GM23338 (cell line): ENCODE data around the gene CA12. TPM values are rescaled to one million over a fixed set of nuclear protein-coding genes. Genes with fewer than 3 reads are reported as not detected.

Experiments
- ATAC-seq: fragments of 200-7000 bp; cut with Tn5 transposase; 3 replicates; pipeline ENCODE4 v1.9.1; 2020
- DNase-seq: peaks from one replicate; pipeline ENCODE4 v3.0.0-alpha.2; 2015; ENCODE audit warnings: low spot score
- H2AFZ ChIP-seq: fragments of 200-600 bp; sonication (generic); 2 replicates; pipeline ENCODE4 v1.8.0; 2016; ENCODE audit warnings: antibody characterized with exemption, mild to moderate bottlenecking, moderate library complexity
- H3F3A ChIP-seq: fragments of 200-600 bp; sonication (generic); replicated peaks from 2 replicates; pipeline ENCODE4 v1.8.0; 2017; ENCODE audit warnings: antibody characterized with exemption, mixed run types, low read depth
- H3K27ac ChIP-seq: fragments of 200-600 bp; sonication (generic); 2 replicates; pipeline ENCODE4 v1.6.1; 2016; ENCODE audit warnings: low read depth
- H3K27me3 ChIP-seq: fragments of 200-600 bp; sonication (generic); 2 replicates; pipeline ENCODE4 v1.8.0; 2016; ENCODE audit warnings: mild to moderate bottlenecking, mixed run types, moderate library complexity; ENCODE audit not compliant: insufficient read depth
- H3K36me3 ChIP-seq: fragments of 200-600 bp; sonication (generic); 2 replicates; pipeline ENCODE4 v1.8.0; 2016; ENCODE audit warnings: mild to moderate bottlenecking; ENCODE audit not compliant: insufficient read depth
- H3K4me1 ChIP-seq: fragments of 200-600 bp; sonication (generic); 2 replicates; pipeline ENCODE4 v1.8.0; 2016; ENCODE audit warnings: mild to moderate bottlenecking, moderate library complexity; ENCODE audit not compliant: insufficient read depth
- H3K4me2 ChIP-seq: fragments of 200-600 bp; sonication (generic); 2 replicates; pipeline ENCODE4 v1.7.1; 2017; ENCODE audit warnings: mixed run types
- H3K4me3 ChIP-seq: fragments of 200-600 bp; sonication (generic); 2 replicates; pipeline ENCODE4 v1.6.1; 2016; ENCODE audit warnings: mixed run types
- H3K79me2 ChIP-seq: fragments of 200-600 bp; sonication (generic); replicated peaks from 2 replicates; pipeline ENCODE4 v1.8.0; 2017; ENCODE audit warnings: mild to moderate bottlenecking; ENCODE audit not compliant: insufficient read depth
- H3K9me2 ChIP-seq: fragments of 200-600 bp; sonication (generic); 2 replicates; pipeline ENCODE4 v1.8.0; 2017; ENCODE audit not compliant: insufficient read depth
- H4K20me1 ChIP-seq: fragments of 200-600 bp; sonication (generic); replicated peaks from 2 replicates; pipeline ENCODE4 v1.8.0; 2017; ENCODE audit warnings: mild to moderate bottlenecking; ENCODE audit not compliant: insufficient read depth
- H3K27ac Mint-ChIP-seq: 2 replicates; pipeline ENCODE4 v1.8.0; 2020; ENCODE audit warnings: inconsistent platforms, mild to moderate bottlenecking, moderate library complexity, mixed read lengths
- H3K27me3 Mint-ChIP-seq: 3 replicates; pipeline ENCODE4 v1.8.0; 2022; ENCODE audit warnings: low read depth, mild to moderate bottlenecking, moderate library complexity, mixed read lengths, inconsistent platforms; ENCODE audit not compliant: insufficient read depth, poor library complexity
- H3K36me3 Mint-ChIP-seq: 3 replicates; pipeline ENCODE4 v1.8.0; 2021; ENCODE audit warnings: low read depth, mild to moderate bottlenecking, inconsistent platforms, moderate library complexity, mixed read lengths
- H3K4me1 Mint-ChIP-seq: 3 replicates; pipeline ENCODE4 v1.8.0; 2020; ENCODE audit warnings: mild to moderate bottlenecking, inconsistent platforms, mixed read lengths
- H3K4me3 Mint-ChIP-seq: 3 replicates; pipeline ENCODE4 v1.8.0; 2021; ENCODE audit warnings: moderate library complexity, mild to moderate bottlenecking, inconsistent platforms, mixed read lengths
- H3K9me3 Mint-ChIP-seq: 3 replicates; pipeline ENCODE4 v1.8.0; 2020; ENCODE audit warnings: moderate library complexity, mild to moderate bottlenecking, inconsistent platforms, mixed read lengths
- CREB1 ChIP-seq: fragments of 250-450 bp; sonication (Bioruptor Pico); IDR thresholded peaks from 2 replicates; pipeline ENCODE4 v1.5.0; 2020; ENCODE audit warnings: low read depth, mild to moderate bottlenecking, moderate library complexity
- EZH2 ChIP-seq: fragments of 200-600 bp; sonication (generic); IDR thresholded peaks from one replicate; pipeline ENCODE4 v1.8.0; 2017; ENCODE audit warnings: antibody characterized with exemption, mild to moderate bottlenecking, low read depth; ENCODE audit not compliant: unreplicated experiment
- EZH2phosphoT487 ChIP-seq: fragments of 200-600 bp; sonication (generic); IDR thresholded peaks from one replicate; pipeline ENCODE4 v1.8.1; 2018; ENCODE audit warnings: antibody characterized with exemption; ENCODE audit not compliant: unreplicated experiment
- JUNB ChIP-seq: IDR thresholded peaks from one replicate; pipeline ENCODE4 v1.6.1; 2016; ENCODE audit warnings: antibody characterized with exemption; ENCODE audit not compliant: unreplicated experiment
- NANOG ChIP-seq: IDR thresholded peaks from 2 replicates; pipeline ENCODE4 v1.6.1; 2016; ENCODE audit warnings: antibody characterized with exemption, borderline replicate concordance
- POLR2AphosphoS5 ChIP-seq: IDR thresholded peaks from 2 replicates; pipeline ENCODE4 v1.6.1; 2016; ENCODE audit warnings: antibody characterized with exemption, low read depth
- STAT1 ChIP-seq: IDR thresholded peaks from one replicate; pipeline ENCODE4 v1.6.1; 2016; ENCODE audit warnings: antibody characterized with exemption; ENCODE audit not compliant: unreplicated experiment
- ZNF114 ChIP-seq: fragments of 250-450 bp; sonication (Bioruptor Pico); IDR thresholded peaks from 2 replicates; pipeline ENCODE4 v1.5.0; 2020; ENCODE audit warnings: mild to moderate bottlenecking, moderate library complexity
- ZNF331 ChIP-seq: fragments of 250-450 bp; sonication (Bioruptor Pico); IDR thresholded peaks from 2 replicates; pipeline ENCODE4 v1.5.0; 2020; ENCODE audit warnings: low read depth, mild to moderate bottlenecking, moderate library complexity
- polyA plus RNA-seq: library from polyadenylated mRNA; unstranded; fragments of >200 nt; fragmentation: Nextera tagmentation; extraction: Ambion mirVana; gene quantifications from 2 replicates; pipeline ENCODE4 v1.2.1, GENCODE V29; 2016
- total RNA-seq: library from RNA; depleted of rRNA; stranded (reverse); fragments of >200 nt; shearing (Covaris generic); gene quantifications from 2 replicates; pipeline ENCODE4 v1.2.3, GENCODE V29; 2014
- TF ChIP-seq, protein P1 (sequence below): fragments of 250-450 bp; sonication (Bioruptor Pico); IDR thresholded peaks from 2 replicates; pipeline ENCODE4 v1.5.0; 2020; ENCODE audit warnings: mild to moderate bottlenecking, moderate library complexity
- TF ChIP-seq, protein P2 (sequence below): IDR thresholded peaks from one replicate; pipeline ENCODE4 v1.6.1; 2018; ENCODE audit warnings: antibody characterized with exemption; ENCODE audit not compliant: unreplicated experiment
- TF ChIP-seq, protein P3 (sequence below): IDR thresholded peaks from 2 replicates; pipeline ENCODE4 v1.6.1; 2016; ENCODE audit warnings: antibody characterized with exemption
- TF ChIP-seq, protein P4 (sequence below), 2 experiments: fragments of 200-600 bp in 1 of 2; sonication (generic) in 1 of 2; conservative IDR thresholded peaks; 2 replicates each; pipeline versions ENCODE4 v1.5.1 to v1.6.1; 2016 to 2017; ENCODE audit warnings: antibody characterized with exemption in 2 of 2, low read depth in 2 of 2, mild to moderate bottlenecking in 2 of 2, moderate library complexity in 1 of 2

CA12 gene
- total and polyA plus RNA-seq, 2 experiments from 2014 or later = 2.9 to 5.2 TPM

DNA sequence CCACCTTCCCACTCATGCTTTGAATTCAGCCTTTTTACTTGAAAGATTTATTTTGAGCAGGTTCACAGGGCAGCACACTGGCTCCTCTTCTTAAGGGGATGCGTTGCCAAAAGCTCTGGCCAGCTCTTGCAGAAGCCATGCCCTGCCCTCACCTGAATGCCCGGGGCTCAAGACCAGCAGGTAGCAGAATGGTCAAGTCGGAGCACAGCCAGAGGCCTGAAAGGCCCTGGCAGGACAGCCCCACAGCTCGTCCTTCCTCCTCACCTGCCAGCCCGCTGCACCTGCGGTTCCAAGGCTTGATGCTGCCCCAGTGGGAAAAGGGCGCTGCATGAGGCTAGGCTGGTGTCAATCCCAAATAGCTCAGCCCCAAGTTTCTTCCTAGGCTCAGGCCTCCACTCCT lies 13.1 kb downstream of the CA12 start:
- peaks cover 17% of the 10 kb centered on the region; the same call in 1 of the 2 replicates for H3K4me1 ChIP-seq
- no peak for ATAC-seq
- no peak overlapping the region for H3K27ac ChIP-seq
- no peaks in the 10 kb centered on the region for H3K27me3 ChIP-seq
- H3K4me1 Mint-ChIP-seq = peaks cover 26% of the 10 kb centered on the region
- no peak overlapping the region for H3K4me3 Mint-ChIP-seq
- DNase-seq = no peak
- H3K79me2 ChIP-seq = no peaks in the 10 kb centered on the region
- no peaks in the 10 kb centered on the region for H3K36me3 Mint-ChIP-seq
- peaks cover 7% of the 10 kb centered on the region for H3K27me3 Mint-ChIP-seq
- H3K9me3 Mint-ChIP-seq = no peaks in the 10 kb centered on the region
- TF ChIP-seq POLR2AphosphoS5 = no peak
- no peak for TF ChIP-seq ZNF331
- TF ChIP-seq CREB1 (CRISPR knock-in tag) = no peak
- TF ChIP-seq, protein P1, sequence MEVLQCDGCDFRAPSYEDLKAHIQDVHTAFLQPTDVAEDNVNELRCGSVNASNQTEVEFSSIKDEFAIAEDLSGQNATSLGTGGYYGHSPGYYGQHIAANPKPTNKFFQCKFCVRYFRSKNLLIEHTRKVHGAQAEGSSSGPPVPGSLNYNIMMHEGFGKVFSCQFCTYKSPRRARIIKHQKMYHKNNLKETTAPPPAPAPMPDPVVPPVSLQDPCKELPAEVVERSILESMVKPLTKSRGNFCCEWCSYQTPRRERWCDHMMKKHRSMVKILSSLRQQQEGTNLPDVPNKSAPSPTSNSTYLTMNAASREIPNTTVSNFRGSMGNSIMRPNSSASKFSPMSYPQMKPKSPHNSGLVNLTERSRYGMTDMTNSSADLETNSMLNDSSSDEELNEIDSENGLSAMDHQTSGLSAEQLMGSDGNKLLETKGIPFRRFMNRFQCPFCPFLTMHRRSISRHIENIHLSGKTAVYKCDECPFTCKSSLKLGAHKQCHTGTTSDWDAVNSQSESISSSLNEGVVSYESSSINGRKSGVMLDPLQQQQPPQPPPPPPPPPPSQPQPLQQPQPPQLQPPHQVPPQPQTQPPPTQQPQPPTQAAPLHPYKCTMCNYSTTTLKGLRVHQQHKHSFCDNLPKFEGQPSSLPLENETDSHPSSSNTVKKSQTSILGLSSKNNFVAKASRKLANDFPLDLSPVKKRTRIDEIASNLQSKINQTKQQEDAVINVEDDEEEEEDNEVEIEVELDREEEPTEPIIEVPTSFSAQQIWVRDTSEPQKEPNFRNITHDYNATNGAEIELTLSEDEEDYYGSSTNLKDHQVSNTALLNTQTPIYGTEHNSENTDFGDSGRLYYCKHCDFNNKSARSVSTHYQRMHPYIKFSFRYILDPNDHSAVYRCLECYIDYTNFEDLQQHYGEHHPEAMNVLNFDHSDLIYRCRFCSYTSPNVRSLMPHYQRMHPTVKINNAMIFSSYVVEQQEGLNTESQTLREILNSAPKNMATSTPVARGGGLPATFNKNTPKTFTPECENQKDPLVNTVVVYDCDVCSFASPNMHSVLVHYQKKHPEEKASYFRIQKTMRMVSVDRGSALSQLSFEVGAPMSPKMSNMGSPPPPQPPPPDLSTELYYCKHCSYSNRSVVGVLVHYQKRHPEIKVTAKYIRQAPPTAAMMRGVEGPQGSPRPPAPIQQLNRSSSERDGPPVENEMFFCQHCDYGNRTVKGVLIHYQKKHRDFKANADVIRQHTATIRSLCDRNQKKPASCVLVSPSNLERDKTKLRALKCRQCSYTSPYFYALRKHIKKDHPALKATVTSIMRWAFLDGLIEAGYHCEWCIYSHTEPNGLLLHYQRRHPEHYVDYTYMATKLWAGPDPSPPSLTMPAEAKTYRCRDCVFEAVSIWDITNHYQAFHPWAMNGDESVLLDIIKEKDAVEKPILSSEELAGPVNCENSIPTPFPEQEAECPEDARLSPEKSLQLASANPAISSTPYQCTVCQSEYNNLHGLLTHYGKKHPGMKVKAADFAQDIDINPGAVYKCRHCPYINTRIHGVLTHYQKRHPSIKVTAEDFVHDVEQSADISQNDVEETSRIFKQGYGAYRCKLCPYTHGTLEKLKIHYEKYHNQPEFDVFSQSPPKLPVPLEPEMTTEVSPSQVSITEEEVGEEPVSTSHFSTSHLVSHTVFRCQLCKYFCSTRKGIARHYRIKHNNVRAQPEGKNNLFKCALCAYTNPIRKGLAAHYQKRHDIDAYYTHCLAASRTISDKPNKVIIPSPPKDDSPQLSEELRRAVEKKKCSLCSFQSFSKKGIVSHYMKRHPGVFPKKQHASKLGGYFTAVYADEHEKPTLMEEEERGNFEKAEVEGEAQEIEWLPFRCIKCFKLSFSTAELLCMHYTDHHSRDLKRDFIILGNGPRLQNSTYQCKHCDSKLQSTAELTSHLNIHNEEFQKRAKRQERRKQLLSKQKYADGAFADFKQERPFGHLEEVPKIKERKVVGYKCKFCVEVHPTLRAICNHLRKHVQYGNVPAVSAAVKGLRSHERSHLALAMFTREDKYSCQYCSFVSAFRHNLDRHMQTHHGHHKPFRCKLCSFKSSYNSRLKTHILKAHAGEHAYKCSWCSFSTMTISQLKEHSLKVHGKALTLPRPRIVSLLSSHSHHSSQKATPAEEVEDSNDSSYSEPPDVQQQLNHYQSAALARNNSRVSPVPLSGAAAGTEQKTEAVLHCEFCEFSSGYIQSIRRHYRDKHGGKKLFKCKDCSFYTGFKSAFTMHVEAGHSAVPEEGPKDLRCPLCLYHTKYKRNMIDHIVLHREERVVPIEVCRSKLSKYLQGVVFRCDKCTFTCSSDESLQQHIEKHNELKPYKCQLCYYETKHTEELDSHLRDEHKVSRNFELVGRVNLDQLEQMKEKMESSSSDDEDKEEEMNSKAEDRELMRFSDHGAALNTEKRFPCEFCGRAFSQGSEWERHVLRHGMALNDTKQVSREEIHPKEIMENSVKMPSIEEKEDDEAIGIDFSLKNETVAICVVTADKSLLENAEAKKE (CRISPR knock-in tag) = no peak
- TF ChIP-seq, protein P2, sequence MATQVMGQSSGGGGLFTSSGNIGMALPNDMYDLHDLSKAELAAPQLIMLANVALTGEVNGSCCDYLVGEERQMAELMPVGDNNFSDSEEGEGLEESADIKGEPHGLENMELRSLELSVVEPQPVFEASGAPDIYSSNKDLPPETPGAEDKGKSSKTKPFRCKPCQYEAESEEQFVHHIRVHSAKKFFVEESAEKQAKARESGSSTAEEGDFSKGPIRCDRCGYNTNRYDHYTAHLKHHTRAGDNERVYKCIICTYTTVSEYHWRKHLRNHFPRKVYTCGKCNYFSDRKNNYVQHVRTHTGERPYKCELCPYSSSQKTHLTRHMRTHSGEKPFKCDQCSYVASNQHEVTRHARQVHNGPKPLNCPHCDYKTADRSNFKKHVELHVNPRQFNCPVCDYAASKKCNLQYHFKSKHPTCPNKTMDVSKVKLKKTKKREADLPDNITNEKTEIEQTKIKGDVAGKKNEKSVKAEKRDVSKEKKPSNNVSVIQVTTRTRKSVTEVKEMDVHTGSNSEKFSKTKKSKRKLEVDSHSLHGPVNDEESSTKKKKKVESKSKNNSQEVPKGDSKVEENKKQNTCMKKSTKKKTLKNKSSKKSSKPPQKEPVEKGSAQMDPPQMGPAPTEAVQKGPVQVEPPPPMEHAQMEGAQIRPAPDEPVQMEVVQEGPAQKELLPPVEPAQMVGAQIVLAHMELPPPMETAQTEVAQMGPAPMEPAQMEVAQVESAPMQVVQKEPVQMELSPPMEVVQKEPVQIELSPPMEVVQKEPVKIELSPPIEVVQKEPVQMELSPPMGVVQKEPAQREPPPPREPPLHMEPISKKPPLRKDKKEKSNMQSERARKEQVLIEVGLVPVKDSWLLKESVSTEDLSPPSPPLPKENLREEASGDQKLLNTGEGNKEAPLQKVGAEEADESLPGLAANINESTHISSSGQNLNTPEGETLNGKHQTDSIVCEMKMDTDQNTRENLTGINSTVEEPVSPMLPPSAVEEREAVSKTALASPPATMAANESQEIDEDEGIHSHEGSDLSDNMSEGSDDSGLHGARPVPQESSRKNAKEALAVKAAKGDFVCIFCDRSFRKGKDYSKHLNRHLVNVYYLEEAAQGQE = no peak
- no peak for TF ChIP-seq ZNF114 (CRISPR knock-in tag)
- no peak for TF ChIP-seq EZH2
- TF ChIP-seq, protein P3, sequence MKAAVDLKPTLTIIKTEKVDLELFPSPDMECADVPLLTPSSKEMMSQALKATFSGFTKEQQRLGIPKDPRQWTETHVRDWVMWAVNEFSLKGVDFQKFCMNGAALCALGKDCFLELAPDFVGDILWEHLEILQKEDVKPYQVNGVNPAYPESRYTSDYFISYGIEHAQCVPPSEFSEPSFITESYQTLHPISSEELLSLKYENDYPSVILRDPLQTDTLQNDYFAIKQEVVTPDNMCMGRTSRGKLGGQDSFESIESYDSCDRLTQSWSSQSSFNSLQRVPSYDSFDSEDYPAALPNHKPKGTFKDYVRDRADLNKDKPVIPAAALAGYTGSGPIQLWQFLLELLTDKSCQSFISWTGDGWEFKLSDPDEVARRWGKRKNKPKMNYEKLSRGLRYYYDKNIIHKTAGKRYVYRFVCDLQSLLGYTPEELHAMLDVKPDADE = no peak
- TF ChIP-seq EZH2phosphoT487 = no peak
- TF ChIP-seq, protein P4, sequence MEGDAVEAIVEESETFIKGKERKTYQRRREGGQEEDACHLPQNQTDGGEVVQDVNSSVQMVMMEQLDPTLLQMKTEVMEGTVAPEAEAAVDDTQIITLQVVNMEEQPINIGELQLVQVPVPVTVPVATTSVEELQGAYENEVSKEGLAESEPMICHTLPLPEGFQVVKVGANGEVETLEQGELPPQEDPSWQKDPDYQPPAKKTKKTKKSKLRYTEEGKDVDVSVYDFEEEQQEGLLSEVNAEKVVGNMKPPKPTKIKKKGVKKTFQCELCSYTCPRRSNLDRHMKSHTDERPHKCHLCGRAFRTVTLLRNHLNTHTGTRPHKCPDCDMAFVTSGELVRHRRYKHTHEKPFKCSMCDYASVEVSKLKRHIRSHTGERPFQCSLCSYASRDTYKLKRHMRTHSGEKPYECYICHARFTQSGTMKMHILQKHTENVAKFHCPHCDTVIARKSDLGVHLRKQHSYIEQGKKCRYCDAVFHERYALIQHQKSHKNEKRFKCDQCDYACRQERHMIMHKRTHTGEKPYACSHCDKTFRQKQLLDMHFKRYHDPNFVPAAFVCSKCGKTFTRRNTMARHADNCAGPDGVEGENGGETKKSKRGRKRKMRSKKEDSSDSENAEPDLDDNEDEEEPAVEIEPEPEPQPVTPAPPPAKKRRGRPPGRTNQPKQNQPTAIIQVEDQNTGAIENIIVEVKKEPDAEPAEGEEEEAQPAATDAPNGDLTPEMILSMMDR (conservative IDR thresholded peaks at IDR 0.05; ENCODE audit: low read depth in 2 of 2) = no peak
- no peak for TF ChIP-seq NANOG
- TF ChIP-seq JUNB = no peak
- TF ChIP-seq STAT1 = no peak
- no peaks in the 10 kb centered on the region for H3K9me2 ChIP-seq
- H4K20me1 ChIP-seq = no peaks in the 10 kb centered on the region
- H2AFZ ChIP-seq = no peak overlapping the region
- H3F3A ChIP-seq = no peaks in the 10 kb centered on the region
- H3K4me2 ChIP-seq = no peak overlapping the region
- H3K4me3 ChIP-seq = no peak overlapping the region
- H3K36me3 ChIP-seq = no peaks in the 10 kb centered on the region
- H3K27ac Mint-ChIP-seq = no peak overlapping the region
